ENCODE data around the gene GRM5. TPM values are rescaled to one million over a fixed set of nuclear protein-coding genes. Genes with fewer than 3 reads are reported as not detected.

The GRM5 gene
- total RNA-seq, 1 donor from 2014 or later = 0.49 TPM

- Mint-ChIP-seq H3K27ac (ENCODE audit: unreplicated experiment) (no peak overlapping the region), H3K9me3 (no peaks in the 10 kb centered on the region), H3K4me1 (no peaks in the 10 kb centered on the region), H3K36me3 (ENCODE audit: low read depth) (no peaks in the 10 kb centered on the region), H3K4me3 (no peak overlapping the region), H3K27me3 (ENCODE audit: low read depth) (no peaks in the 10 kb centered on the region)
- no peak for DNase-seq (ENCODE audit: low read depth, low spot score)
- no peak for TF ChIP-seq CTCF (conservative IDR thresholded peaks at IDR 0.05)
These were observed 376.1 kb downstream of the GRM5 start for GRCh38 chr11:88689548-88690240.

GRCh38 chr11:88683024-88683423 is 382.8 kb downstream of the GRM5 start:
- Mint-ChIP-seq H3K9me3 (no peaks in the 10 kb centered on the region), H3K4me1 (no peaks in the 10 kb centered on the region), H3K36me3 (ENCODE audit: low read depth) (no peaks in the 10 kb centered on the region), H3K4me3 (no peak overlapping the region), H3K27ac (ENCODE audit: unreplicated experiment) (no peak overlapping the region), H3K27me3 (ENCODE audit: low read depth) (no peaks in the 10 kb centered on the region)
- TF ChIP-seq CTCF (conservative IDR thresholded peaks at IDR 0.05) = no peak
- DNase-seq (ENCODE audit: low read depth, low spot score) = no peak

GRCh38 chr11:88680806-88681205 is 385.0 kb downstream of the GRM5 start:
- no peaks in the 10 kb centered on the region for H3K9me3 Mint-ChIP-seq
- H3K4me3 Mint-ChIP-seq = no peak overlapping the region

GRCh38 chr11:88666364-88666763 is 399.4 kb downstream of the GRM5 start:
- no peak for DNase-seq (ENCODE audit: low read depth, low spot score)
- Mint-ChIP-seq H3K9me3 (no peaks in the 10 kb centered on the region), H3K36me3 (ENCODE audit: low read depth) (no peaks in the 10 kb centered on the region), H3K4me3 (no peak overlapping the region), H3K27ac (ENCODE audit: unreplicated experiment) (no peak overlapping the region), H3K27me3 (ENCODE audit: low read depth) (no peaks in the 10 kb centered on the region), H3K4me1 (no peaks in the 10 kb centered on the region)
- TF ChIP-seq CTCF (conservative IDR thresholded peaks at IDR 0.05) = no peak

More at GRCh38 chr11:88680806-88681205, 385.0 kb downstream of the GRM5 start:
- H3K27me3 Mint-ChIP-seq (ENCODE audit: low read depth) = no peaks in the 10 kb centered on the region
- TF ChIP-seq CTCF (conservative IDR thresholded peaks at IDR 0.05) = no peak
- H3K36me3 Mint-ChIP-seq (ENCODE audit: low read depth) = no peaks in the 10 kb centered on the region
- H3K27ac Mint-ChIP-seq (ENCODE audit: unreplicated experiment) = no peak overlapping the region
- no peaks in the 10 kb centered on the region for H3K4me1 Mint-ChIP-seq
- DNase-seq (ENCODE audit: low read depth, low spot score) = no peak

- Mint-ChIP-seq H3K27me3 (ENCODE audit: low read depth) (peaks cover 5% of the 10 kb centered on the region), H3K4me1 (no peaks in the 10 kb centered on the region)
These were observed 408.6 kb downstream of the GRM5 start for GRCh38 chr11:88657076-88657738.

More at GRCh38 chr11:88657076-88657738, 408.6 kb downstream of the GRM5 start:
- TF ChIP-seq CTCF (conservative IDR thresholded peaks at IDR 0.05) = no peak
- Mint-ChIP-seq H3K4me3 (no peak overlapping the region), H3K36me3 (ENCODE audit: low read depth) (no peaks in the 10 kb centered on the region), H3K9me3 (no peaks in the 10 kb centered on the region), H3K27ac (ENCODE audit: unreplicated experiment) (no peak overlapping the region)
- no peak for DNase-seq (ENCODE audit: low read depth, low spot score)
